ENCODE measurements around the gene EFHC2. TPM values are rescaled to one million over a fixed set of nuclear protein-coding genes. Genes with fewer than 3 reads are reported as not detected.

The EFHC2 gene
- total RNA-seq, 1 experiment from 2014 or later, result 0.28 TPM

DNA sequence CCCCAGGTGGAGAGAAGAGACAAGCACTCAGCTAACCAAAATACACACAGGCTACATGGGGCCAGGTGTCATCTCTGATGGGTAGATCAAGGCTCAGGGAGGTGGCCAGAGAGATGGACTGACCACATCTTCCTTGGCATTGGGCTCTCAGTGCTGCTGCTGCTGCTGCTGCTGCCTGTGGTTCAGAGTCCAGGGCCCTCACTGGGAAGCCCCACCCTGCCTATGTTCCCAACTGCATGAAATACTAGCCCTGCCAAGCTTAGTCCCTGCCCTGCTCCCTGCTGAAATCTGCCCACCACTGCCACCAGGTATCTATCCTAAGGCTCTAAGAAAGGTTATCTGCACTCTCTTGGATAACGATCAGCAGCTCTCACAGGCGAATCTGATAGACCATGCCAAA is 118.7 kb downstream of the EFHC2 start:
- Histone ChIP-seq H3K4me1 (ENCODE audit: control insufficient read depth, insufficient read depth, low read length) (no peaks in the 10 kb centered on the region), H3K36me3 (ENCODE audit: control insufficient read depth, insufficient read depth, low read length) (no peaks in the 10 kb centered on the region), H3K4me3 (ENCODE audit: low read depth in 2 of 2, low read length in 2 of 2) (no peak overlapping the region), H3K9me3 (ENCODE audit: control insufficient read depth, insufficient read depth, low read depth, low read length) (no peaks in the 10 kb centered on the region), H3K27ac (ENCODE audit: low read length) (no peak overlapping the region), H3K27me3 (ENCODE audit: control insufficient read depth, insufficient read depth, low read length) (no peaks in the 10 kb centered on the region)
- ATAC-seq, result no peak
- no peak for DNase-seq (ENCODE audit: low read depth, low spot score)
- CTCF ChIA-PET, result no interaction called here
- BruUV-seq (replicated peaks), result no TSS peak
- in situ Hi-C loops (cut with HindIII; ENCODE audit: low pct_unique_long_range_greater_than_20kb, low sequenced_read_pairs), result no loop called here
- no peak for TF ChIP-seq TCF7L2 (IDR thresholded peaks at IDR 0.05; ENCODE audit: low read depth, low read length)
- TF ChIP-seq SIN3A (IDR thresholded peaks at IDR 0.05; ENCODE audit: borderline replicate concordance, insufficient read depth, low read depth, low read length), result no peak
- TF ChIP-seq, protein P1, sequence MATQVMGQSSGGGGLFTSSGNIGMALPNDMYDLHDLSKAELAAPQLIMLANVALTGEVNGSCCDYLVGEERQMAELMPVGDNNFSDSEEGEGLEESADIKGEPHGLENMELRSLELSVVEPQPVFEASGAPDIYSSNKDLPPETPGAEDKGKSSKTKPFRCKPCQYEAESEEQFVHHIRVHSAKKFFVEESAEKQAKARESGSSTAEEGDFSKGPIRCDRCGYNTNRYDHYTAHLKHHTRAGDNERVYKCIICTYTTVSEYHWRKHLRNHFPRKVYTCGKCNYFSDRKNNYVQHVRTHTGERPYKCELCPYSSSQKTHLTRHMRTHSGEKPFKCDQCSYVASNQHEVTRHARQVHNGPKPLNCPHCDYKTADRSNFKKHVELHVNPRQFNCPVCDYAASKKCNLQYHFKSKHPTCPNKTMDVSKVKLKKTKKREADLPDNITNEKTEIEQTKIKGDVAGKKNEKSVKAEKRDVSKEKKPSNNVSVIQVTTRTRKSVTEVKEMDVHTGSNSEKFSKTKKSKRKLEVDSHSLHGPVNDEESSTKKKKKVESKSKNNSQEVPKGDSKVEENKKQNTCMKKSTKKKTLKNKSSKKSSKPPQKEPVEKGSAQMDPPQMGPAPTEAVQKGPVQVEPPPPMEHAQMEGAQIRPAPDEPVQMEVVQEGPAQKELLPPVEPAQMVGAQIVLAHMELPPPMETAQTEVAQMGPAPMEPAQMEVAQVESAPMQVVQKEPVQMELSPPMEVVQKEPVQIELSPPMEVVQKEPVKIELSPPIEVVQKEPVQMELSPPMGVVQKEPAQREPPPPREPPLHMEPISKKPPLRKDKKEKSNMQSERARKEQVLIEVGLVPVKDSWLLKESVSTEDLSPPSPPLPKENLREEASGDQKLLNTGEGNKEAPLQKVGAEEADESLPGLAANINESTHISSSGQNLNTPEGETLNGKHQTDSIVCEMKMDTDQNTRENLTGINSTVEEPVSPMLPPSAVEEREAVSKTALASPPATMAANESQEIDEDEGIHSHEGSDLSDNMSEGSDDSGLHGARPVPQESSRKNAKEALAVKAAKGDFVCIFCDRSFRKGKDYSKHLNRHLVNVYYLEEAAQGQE (IDR thresholded peaks at IDR 0.05; ENCODE audit: insufficient read depth in 1 of 2, low read depth in 2 of 2, low read length in 1 of 2), result no peak
- TF ChIP-seq, protein P2, sequence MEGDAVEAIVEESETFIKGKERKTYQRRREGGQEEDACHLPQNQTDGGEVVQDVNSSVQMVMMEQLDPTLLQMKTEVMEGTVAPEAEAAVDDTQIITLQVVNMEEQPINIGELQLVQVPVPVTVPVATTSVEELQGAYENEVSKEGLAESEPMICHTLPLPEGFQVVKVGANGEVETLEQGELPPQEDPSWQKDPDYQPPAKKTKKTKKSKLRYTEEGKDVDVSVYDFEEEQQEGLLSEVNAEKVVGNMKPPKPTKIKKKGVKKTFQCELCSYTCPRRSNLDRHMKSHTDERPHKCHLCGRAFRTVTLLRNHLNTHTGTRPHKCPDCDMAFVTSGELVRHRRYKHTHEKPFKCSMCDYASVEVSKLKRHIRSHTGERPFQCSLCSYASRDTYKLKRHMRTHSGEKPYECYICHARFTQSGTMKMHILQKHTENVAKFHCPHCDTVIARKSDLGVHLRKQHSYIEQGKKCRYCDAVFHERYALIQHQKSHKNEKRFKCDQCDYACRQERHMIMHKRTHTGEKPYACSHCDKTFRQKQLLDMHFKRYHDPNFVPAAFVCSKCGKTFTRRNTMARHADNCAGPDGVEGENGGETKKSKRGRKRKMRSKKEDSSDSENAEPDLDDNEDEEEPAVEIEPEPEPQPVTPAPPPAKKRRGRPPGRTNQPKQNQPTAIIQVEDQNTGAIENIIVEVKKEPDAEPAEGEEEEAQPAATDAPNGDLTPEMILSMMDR (IDR thresholded peaks at IDR 0.05), result no peak
- no peak for TF ChIP-seq POLR2AphosphoS5 (IDR thresholded peaks at IDR 0.05; ENCODE audit: low read depth, low read length)
- POLR2A ChIA-PET, result no interaction called here
- intact Hi-C loops (cut with micrococcal nuclease; ENCODE audit: unreplicated experiment), result no loop called here

DNA sequence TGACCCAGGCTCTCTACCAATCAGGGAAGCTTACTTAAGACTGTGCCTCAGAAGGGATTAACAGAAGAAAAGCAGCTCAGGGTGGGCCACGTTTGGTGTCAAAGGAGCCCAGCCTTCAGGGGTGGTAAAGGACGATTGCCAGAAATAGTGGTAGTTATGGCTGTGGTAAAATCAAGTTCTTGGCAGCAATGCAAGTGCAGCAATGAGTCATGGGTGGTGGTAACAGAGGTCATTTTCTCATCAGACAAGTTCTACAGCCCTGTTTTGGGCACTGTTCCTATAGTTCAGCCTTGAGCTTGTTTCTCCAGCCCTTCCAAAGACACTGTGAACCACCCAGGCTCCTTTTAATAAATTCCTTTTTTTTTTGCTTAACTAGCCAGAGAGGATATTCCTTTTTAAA is 120.3 kb downstream of the EFHC2 start:
- Histone ChIP-seq H3K4me3 (ENCODE audit: low read depth in 2 of 2, low read length in 2 of 2) (no peak overlapping the region), H3K4me1 (ENCODE audit: control insufficient read depth, insufficient read depth, low read length) (no peaks in the 10 kb centered on the region), H3K27ac (ENCODE audit: low read length) (no peak overlapping the region), H3K9me3 (ENCODE audit: control insufficient read depth, insufficient read depth, low read depth, low read length) (no peaks in the 10 kb centered on the region), H3K36me3 (ENCODE audit: control insufficient read depth, insufficient read depth, low read length) (no peaks in the 10 kb centered on the region), H3K27me3 (ENCODE audit: control insufficient read depth, insufficient read depth, low read length) (no peaks in the 10 kb centered on the region)
- TF ChIP-seq TCF7L2 (IDR thresholded peaks at IDR 0.05; ENCODE audit: low read depth, low read length), result no peak
- TF ChIP-seq, protein P1 (IDR thresholded peaks at IDR 0.05; ENCODE audit: insufficient read depth in 1 of 2, low read depth in 2 of 2, low read length in 1 of 2), result no peak
- TF ChIP-seq SIN3A (IDR thresholded peaks at IDR 0.05; ENCODE audit: borderline replicate concordance, insufficient read depth, low read depth, low read length), result no peak
- TF ChIP-seq, protein P2 (IDR thresholded peaks at IDR 0.05), result no peak
- TF ChIP-seq POLR2AphosphoS5 (IDR thresholded peaks at IDR 0.05; ENCODE audit: low read depth, low read length), result no peak
- DNase-seq (ENCODE audit: low read depth, low spot score), result no peak
- no peak for ATAC-seq
- no TSS peak for BruUV-seq (replicated peaks)
- ChIA-PET POLR2A (no interaction called here), CTCF (no interaction called here)
- in situ Hi-C loops (cut with HindIII; ENCODE audit: low pct_unique_long_range_greater_than_20kb, low sequenced_read_pairs), result no loop called here
- intact Hi-C loops (cut with micrococcal nuclease; ENCODE audit: unreplicated experiment), result no loop called here
